HG03469 (cell line): ENCODE results near the gene RASGEF1B.

Experiments used
- ATAC-seq: cut with Tn5 transposase; IDR thresholded peaks from one replicate; pipeline ENCODE4 v1.9.1; 2021; ENCODE audit warnings: mild to moderate bottlenecking, moderate library complexity, moderate number of reproducible peaks; ENCODE audit not compliant: unreplicated experiment

The RASGEF1B gene

GRCh38 chr4:81404294-81404693, 67.4 kb downstream of the RASGEF1B start:
- no peak for ATAC-seq

GRCh38 chr4:81399306-81400086, 72.2 kb downstream of the RASGEF1B start:
- no peak for ATAC-seq

- ATAC-seq, result no peak
Observed at GRCh38 chr4:81398379-81398778, 73.3 kb downstream of the RASGEF1B start.

GRCh38 chr4:81397635-81398034, 74.1 kb downstream of the RASGEF1B start:
- no peak for ATAC-seq

DNA sequence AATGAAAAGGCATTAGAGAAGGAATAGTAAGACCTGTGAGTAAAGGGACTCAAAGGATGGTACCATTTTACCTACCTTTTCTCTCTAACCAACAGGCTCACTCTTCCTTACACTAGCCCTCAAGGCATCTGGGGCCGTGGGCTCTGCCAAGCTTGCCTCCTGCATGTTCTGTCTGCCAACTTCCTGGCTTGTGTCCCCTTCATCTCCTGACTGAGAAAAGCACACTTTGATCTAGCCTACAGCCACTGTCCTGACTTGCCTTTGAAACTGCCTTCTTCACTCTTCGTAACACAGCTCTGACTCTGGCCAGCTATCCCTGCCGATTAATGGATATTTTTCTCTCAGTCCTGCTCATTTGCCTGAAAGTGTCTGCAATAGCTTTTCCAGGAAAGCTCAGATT, 76.5 kb downstream of the RASGEF1B start:
- no peak for ATAC-seq

DNA sequence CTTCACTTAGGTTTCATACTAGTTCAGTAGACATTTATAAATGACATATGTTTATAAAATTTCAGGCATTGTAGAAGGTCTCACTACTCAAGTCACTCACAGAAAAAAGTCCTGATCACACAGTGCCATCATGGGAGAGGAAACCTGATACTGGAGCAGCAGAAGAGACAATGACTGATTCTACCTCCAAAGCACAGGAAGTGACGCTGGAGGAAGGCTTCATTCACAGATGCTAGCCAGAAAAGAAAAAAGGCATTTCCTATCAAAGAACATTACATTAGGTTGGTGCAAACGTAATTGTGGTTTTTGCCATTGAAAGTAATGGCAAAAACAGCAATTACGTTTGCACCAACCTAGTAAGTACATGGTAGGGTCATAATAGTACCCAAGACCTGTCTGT, 79.5 kb downstream of the RASGEF1B start:
- no peak for ATAC-seq

GRCh38 chr4:81389720-81390119, 82.0 kb downstream of the RASGEF1B start:
- no peak for ATAC-seq

GRCh38 chr4:81380437-81380836, 91.3 kb downstream of the RASGEF1B start:
- ATAC-seq, result no peak

- no peak for ATAC-seq
Observed at GRCh38 chr4:81378386-81378785, 93.3 kb downstream of the RASGEF1B start.

- no peak for ATAC-seq
Observed at GRCh38 chr4:81377191-81377590, 94.5 kb downstream of the RASGEF1B start.

- ATAC-seq, result no peak
Observed at GRCh38 chr4:81376720-81377119, 95.0 kb downstream of the RASGEF1B start.
